HEK293T (cell line): ENCODE results near the gene HDAC9.

Experiments
- BHLHE40 ChIP-seq: fragments of 450-650 bp; IDR thresholded peaks from 2 replicates; pipeline ENCODE4 v1.6.1; 2016; ENCODE audit warnings: mild to moderate bottlenecking, moderate library complexity, borderline replicate concordance
- CTBP1 ChIP-seq: fragments of 450-650 bp; IDR thresholded peaks from 2 replicates; pipeline ENCODE4 v1.6.1; 2016; ENCODE audit warnings: borderline replicate concordance
- FOXA1 ChIP-seq: fragments of 450-650 bp; IDR thresholded peaks from 2 replicates; pipeline ENCODE4 v1.6.1; 2016; ENCODE audit warnings: mild to moderate bottlenecking
- FOXM1 ChIP-seq: fragments of 450-650 bp; IDR thresholded peaks from 2 replicates; pipeline ENCODE4 v1.6.1; 2017; ENCODE audit warnings: mild to moderate bottlenecking, borderline replicate concordance
- L3MBTL2 ChIP-seq: fragments of 450-650 bp; conservative IDR thresholded peaks from 2 replicates; pipeline ENCODE4 v1.6.1; 2016; ENCODE audit warnings: mild to moderate bottlenecking
- SP1 ChIP-seq: fragments of 450-650 bp; IDR thresholded peaks from 2 replicates; pipeline ENCODE4 v1.6.1; 2017
- SUZ12 ChIP-seq: fragments of 450-650 bp; IDR thresholded peaks from 2 replicates; pipeline ENCODE4 v1.6.1; 2016; ENCODE audit warnings: mild to moderate bottlenecking
- TARDBP ChIP-seq: fragments of 450-650 bp; IDR thresholded peaks from 2 replicates; pipeline ENCODE4 v1.6.1; 2016

GRCh38 chr7:18684916-18685315, 189.4 kb downstream of the HDAC9 start:
- TF ChIP-seq FOXA1 (no peak), FOXM1 (no peak), BHLHE40 (no peak), TARDBP (no peak), SUZ12 (no peak), CTBP1 (no peak), SP1 (no peak), L3MBTL2 (no peak)
